Ecto neural progenitor cell (in vitro differentiated cells): ENCODE measurements around the gene SMAD3.

Experiments
- DNase-seq: peaks from one replicate; pipeline ENCODE4 v3.0.0-alpha.2; 2018; ENCODE audit warnings: low spot score

The SMAD3 gene

DNA sequence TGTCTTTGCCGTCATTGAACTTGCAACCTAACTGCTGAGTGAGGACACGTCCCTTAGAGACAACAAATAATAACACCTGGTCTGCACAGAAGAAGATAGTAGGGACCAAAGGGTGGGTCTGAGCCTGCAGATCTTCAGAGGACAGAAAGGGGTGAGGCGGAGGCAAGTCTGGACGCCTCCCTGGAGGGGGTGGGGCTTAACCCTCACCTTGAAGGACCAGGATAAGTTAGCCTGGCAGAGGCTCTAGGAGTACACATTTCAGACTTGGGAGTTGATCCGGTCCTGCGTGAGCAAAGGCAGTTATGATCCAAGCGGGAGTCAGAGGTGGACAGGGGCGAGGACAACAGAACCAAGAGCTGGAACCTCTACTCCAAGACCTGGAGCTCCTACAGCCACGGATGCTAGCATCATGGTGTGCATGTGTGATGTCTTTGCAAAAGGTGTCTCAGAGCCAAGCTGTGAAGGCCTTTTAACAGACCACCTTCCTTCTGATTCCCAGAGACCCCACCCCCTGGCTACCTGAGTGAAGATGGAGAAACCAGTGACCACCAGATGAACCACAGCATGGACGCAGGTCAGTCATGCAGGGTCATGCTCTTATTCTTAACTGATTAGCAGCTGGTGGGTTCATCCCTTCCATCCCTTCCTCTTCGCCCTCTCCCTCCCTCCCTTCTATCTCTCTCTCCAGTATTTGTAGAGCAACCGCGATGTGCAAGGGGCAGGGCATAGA is 101.0 kb downstream of the SMAD3 start:
- no peak for DNase-seq

DNA sequence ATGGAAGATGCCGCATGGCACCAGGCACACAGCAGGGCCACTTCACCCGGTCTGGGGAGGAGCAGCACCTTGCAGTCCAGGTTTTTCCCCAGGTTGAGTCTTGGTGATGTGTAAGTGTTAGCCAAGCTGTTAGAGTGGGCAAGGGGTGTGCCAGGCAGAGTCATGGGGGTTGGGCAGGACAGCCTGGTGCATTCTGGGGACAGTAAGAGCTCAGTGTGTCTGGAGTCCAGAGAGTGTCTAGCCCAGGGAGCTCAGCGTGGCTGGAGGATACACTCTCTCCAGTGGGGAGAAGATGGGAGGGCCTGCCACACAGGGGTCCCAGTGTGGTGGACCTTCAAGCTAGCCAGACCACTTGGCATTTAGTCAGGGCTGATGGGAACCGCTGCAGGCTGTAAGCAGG is 101.7 kb downstream of the SMAD3 start:
- DNase-seq, result no peak

- DNase-seq, result no peak
Measured at GRCh38 chr15:67168694-67169093, 103.3 kb downstream of the SMAD3 start.

DNA sequence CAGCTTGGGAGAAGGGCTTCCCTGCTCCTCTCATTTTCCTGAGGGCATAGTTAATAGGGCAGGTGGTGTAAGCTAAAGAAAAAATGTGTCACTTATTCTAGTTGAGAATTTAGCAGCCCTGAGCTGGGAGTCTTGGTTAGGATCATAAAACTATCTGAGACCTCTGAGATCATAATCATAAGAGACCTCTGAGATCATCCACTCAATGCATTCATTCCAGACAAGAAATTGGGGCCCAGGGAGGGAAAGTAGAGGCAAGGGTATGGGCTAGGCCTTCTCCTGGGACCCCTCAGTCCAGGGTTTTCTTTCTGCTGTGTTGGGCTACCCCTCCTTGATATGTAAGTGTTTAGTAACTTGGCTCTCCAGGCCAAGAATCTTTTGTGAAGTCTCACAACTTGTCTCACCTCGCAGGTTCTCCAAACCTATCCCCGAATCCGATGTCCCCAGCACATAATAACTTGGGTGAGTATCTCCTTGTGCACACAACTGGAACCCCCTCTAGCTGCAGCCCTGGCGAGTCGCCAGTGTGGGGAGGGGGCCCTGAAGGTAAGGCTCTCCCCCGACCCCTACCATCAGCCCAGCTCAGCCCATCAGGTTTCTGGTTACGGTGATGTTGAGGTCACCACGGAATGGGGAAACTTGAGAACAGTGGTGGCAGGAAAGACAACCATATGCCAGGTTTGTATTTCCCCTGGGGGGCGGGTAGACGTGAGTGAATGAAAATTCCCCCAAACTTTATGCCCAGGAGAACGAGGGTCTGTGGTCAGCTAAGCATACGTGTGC is 104.9 kb downstream of the SMAD3 start:
- DNase-seq, result no peak

- DNase-seq, result no peak
Measured at GRCh38 chr15:67171471-67171870, 106.1 kb downstream of the SMAD3 start.

GRCh38 chr15:67172172-67172571 is 106.8 kb downstream of the SMAD3 start:
- DNase-seq, result no peak

GRCh38 chr15:67173005-67173404 is 107.6 kb downstream of the SMAD3 start:
- no peak for DNase-seq

- no peak for DNase-seq
Measured at GRCh38 chr15:67173786-67174185, 108.4 kb downstream of the SMAD3 start.

DNA sequence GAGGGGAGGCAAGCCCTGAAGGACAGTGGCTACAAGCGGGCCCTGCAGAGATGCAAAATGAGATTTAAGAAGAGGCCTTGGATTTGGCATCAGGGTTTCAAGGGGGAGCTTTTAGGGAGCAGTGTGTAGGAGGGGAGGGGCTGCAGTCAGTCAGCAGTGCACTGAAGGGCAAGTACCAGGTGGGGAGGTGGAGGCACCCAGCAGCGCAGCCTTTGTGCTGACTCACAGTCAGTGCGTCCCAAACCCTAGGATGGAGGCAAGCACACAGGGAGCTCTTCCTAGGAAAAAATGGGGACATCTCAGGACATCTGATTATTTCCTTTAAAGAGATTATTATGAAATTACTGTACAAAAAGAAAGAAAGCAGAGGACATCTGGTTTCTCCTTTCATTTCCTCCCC is 109.0 kb downstream of the SMAD3 start:
- DNase-seq, result no peak

GRCh38 chr15:67174864-67175573 is 109.6 kb downstream of the SMAD3 start:
- no peak for DNase-seq

- DNase-seq, result no peak
Measured at GRCh38 chr15:67175643-67176071, 110.3 kb downstream of the SMAD3 start.

GRCh38 chr15:67176195-67176971 is 111.0 kb downstream of the SMAD3 start:
- no peak for DNase-seq

GRCh38 chr15:67177752-67178151 is 112.3 kb downstream of the SMAD3 start:
- no peak for DNase-seq

DNA sequence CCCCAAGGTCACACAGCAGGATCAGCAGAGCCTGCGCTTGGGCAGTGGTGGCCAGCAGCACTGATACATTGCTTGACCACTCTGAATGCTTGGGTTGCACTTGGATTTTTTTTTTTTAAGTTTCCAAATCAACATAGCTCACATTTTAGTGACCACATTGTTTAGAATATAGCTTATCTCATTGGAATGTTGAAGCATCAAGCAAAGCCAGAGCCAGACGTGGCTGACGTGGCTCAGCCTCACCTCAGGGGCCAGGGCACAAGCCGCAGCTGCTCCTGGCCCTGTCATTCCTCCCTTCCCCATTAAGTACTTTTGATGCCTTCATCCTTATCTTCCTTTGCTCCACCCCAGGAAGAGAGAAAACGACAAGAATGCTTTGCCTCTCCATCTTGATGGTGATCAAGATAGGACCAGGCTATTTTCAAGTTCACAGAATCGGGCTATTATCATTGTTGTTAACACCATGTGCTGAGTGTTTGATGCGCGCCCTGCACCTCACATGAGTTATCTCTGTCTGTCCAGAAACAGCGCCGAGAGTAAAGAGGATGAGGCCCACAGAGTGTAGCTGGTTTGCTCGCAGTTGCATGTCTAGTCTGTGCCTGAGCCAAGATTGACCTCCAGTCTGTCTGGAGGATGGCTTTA is 113.3 kb downstream of the SMAD3 start:
- DNase-seq, result no peak

- no peak for DNase-seq
Measured at GRCh38 chr15:67179411-67179995, 114.1 kb downstream of the SMAD3 start.

DNA sequence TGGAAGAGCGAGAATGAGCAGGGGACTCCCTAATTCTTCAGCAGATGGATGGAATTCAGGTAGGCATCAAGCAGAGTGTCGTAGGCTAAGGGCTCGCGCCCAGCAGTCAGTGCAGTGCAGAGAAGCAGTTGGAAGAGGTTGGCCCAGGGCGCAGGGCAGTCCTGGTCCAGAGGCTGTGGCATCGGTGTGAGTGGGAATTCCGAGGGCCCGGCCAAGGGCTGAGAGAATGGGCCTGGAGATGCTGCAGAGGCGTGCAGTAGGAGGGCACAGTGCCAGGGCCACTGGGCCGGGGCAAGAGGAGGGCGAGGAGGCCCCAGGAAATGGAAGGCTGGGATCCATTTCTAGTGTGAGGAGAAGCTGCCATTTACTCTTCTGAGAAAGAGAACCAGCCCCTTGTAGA is 114.6 kb downstream of the SMAD3 start:
- no peak for DNase-seq

DNA sequence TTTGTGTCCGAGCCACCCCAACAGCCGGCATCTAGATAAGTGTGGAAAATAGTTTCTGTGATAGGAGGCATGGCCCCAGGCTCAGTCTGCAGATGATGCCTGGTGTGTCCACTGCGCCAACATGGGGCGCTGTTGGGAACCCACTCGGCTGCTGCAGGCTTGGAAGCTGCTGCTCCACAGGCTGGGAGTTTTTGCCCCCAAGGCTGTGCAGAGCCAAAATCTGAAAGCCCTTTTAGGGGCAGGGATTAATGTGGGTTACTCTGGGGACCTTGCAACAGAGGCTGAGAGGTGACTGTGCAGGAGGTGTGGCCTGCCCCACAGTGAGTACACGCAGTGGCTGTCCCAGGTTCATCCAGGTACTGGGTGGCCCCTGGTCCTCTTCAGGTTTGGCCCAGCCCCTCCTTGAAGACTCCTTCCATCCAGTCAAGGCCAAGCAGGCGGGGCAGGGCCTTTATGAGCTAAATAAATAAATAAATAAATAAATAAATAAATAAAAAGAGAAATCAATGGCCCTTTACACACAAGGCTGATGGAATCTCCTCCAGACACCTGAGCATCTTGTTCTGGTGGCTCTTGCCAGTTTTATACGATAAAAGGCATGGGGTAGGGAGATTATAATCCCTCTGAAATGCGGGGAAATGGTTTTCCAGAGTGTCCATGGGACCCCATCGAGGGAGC is 115.3 kb downstream of the SMAD3 start:
- DNase-seq, result no peak

DNA sequence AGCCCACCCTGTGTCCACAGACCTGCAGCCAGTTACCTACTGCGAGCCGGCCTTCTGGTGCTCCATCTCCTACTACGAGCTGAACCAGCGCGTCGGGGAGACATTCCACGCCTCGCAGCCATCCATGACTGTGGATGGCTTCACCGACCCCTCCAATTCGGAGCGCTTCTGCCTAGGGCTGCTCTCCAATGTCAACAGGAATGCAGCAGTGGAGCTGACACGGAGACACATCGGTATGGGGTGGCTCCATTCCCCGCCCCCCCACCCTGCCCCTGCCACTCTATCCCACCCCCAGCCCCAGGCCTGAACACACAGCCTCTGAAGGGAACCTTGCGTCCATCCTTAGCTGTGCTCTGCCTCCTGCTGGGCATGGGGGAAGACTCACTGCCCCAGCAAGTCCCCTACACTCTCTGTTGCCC is 115.8 kb downstream of the SMAD3 start:
- no peak for DNase-seq

GRCh38 chr15:67183443-67184169 is 118.2 kb downstream of the SMAD3 start:
- peak; percentile 21 for DNase-seq
